Activated CD4-positive, alpha-beta T cell treated with anti-CD3 and anti-CD28 coated beads for 4 hours (primary cell): ENCODE data around the gene MYH7B.

Experiments
- DNase-seq, 2 donors: peaks; one replicate each; pipeline ENCODE4 v3.0.0-alpha.2; 2020

Gene MYH7B

GRCh38 chr20:34978092-34978744 is 22.6 kb downstream of the MYH7B start:
- no peak for DNase-seq

- no peak for DNase-seq
Observed at GRCh38 chr20:34979366-34980153, 23.9 kb downstream of the MYH7B start.

- no peak for DNase-seq
Observed at GRCh38 chr20:34980543-34981233, 25.0 kb downstream of the MYH7B start.

DNA sequence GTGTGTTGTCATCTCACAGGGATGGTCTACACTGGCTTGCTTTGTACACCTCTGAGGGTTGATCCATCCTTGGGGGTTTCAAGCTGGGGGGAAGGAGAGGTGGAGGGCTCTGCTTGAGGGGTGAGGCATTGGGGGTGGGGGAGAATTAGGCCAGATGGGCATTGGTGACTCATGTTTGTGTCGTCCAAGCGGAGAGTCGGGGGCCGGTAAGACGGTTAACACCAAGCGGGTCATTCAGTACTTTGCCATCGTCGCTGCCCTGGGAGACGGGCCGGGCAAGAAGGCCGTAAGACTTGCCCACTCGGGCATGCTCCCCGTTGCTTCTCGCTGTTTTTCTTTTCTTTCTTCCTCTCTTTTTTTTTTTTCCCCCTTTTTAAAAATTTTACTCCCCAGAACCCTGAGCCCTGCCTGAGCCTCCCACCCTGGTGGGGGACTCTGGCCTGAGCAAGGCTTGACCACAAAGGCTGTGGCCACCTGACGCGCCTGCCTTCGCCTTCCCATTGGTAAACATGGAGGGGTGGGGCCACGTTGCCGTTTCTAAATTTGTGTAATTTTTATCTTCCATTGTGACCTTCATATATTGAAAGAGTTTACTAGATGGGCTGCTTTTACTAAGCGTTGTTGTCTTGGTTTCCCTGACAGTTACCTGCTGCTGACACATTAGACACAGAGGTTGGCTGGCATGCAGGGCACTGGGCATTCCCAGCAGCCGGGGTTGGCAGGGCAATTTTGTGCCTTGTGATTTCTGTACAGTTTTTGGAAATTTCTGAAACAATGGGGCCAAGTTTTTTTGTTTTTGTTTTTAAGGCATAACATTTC is 26.8 kb downstream of the MYH7B start:
- DNase-seq: no peak

GRCh38 chr20:34983089-34983820 is 27.6 kb downstream of the MYH7B start:
- no peak for DNase-seq

DNA sequence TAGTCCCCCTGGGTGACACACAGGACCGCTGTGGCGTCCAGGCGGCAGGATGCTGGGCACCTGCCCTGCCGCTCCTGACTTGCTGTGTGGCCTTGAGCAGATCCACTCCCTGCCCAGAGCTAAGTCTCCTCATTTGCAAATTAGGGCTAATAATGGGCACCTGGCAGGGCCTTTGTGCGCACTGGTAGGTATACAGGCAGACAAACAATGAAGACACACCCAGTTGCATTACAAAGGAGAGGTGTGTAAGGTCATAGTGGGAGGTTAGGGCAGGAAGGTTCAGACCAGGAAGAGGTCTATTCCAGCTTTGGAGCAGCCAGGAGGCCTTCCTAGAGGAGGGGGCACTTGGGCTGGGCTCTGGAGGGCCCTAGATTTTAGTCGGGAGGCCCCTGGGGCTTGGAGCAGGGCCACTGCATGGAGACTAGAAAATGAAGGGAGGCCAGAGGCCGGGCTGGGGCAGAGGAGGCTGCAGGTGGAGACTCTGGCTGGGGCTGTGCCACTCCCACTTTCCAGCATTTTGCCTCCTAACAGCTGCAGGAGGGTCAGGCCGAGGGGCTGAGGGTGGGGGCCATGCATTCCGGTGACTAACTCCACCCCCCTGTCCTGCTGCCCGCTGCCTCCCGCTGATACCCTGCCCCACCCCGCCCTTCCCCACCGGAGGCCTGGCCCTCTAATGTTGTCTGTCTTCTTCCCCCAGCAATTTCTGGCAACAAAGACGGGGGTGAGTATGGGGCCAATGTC is 28.5 kb downstream of the MYH7B start:
- no peak for DNase-seq

- DNase-seq: no peak
Observed at GRCh38 chr20:34984756-34985261, 29.1 kb downstream of the MYH7B start.

DNA sequence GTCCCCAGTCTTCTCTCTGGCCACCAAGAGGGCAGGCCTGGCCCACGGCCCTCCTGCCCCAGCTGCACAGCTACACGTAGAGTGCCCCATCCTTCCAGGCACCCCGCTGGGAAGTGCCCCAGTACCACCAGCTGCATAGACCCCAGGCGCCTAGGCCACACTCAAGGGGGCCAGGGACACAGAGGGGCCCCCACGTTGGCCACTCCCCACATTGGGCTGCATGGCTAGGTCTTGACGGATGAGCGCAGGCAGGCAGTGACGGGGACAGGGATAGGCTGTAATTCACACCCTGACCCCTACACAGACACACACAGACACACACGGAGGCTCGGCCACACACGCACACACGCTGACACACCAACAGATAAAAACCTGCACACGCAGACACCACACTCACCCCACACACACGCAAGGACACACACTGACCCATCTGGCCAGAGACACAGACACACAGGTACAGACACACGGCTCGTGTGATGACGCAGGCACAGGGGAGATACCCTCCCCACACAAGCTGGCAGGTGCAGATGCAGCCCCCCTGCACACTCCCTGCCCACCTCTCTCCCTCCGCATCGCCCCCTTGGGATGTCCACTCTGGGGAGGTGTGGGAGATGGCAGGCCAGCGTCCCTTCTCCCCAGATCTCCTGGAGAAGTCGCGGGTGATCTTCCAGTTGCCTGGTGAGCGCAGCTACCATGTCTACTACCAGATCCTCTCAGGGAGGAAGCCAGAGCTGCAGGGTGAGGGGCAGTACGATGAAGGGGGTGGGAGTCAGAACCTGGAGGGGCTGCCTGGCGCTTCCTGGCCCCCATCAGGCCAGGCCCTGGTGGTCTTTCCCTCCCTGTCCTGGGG is 30.0 kb downstream of the MYH7B start:
- no peak for DNase-seq

DNA sequence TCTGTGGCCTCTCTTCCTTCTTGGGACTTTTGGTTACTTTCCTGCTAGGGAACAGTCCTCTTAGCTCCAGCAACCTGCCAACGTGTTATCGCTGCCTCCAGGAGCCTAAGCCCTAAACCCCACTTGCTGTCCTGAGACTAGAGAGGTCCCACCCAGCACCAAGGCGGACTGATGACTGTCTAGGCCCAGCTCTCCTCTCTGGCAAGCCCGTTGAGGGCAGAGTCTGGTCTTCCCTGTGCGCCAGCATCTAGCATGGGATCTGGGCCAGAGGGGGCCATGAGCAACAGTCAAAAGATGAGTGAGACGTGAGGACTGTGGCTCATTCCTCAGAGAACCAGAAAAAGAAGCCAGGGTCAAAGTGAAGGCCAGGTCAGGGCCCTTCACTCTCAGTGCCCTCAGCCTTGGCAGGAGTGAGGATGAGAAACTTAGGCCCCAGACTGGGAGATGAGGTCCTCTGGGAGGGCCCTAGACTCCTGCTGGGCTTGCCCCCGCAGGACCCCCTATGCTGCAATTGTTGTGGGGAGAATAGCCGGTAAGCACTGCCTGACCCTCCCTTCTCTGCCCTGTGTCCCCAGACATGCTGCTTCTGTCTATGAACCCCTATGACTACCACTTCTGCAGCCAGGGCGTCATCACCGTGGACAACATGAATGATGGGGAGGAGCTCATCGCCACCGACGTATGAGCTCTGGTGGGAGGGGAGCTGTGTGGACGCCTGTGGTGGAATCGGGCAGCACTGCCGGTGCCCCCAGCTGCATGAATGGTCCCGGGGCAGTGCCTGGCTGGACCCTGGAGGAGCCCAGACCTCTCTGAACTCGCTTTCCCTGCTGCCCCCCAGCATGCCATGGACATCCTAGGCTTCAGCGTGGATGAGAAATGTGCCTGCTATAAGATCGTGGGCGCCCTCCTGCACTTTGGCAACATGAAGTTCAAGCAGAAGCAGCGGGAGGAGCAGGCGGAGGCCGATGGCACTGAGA is 30.9 kb downstream of the MYH7B start:
- no peak for DNase-seq

GRCh38 chr20:34987288-34988190 is 31.9 kb downstream of the MYH7B start:
- no peak for DNase-seq

GRCh38 chr20:34988191-34988540 is 32.5 kb downstream of the MYH7B start:
- no peak for DNase-seq

DNA sequence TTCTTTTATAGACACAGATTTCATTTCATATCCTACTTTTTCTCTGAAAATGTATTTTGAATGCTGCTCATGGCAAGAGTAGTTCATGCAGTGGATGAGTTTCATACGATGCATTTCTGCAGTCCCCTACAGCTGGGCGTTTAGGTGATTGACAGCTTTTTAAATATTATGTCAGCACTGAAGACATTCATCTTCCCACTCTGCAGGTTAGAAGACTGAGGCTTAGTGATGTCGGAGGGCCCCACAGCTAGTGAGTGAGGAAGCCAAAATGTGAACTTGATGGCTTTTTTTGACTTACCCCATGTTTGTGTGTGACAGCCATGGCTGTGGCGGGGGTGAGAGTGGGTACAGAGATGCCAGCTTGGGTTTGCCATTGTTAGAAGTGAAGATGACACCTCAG is 33.5 kb downstream of the MYH7B start:
- no peak for DNase-seq

- no peak for DNase-seq
Observed at GRCh38 chr20:34989670-34990069, 34.0 kb downstream of the MYH7B start.

DNA sequence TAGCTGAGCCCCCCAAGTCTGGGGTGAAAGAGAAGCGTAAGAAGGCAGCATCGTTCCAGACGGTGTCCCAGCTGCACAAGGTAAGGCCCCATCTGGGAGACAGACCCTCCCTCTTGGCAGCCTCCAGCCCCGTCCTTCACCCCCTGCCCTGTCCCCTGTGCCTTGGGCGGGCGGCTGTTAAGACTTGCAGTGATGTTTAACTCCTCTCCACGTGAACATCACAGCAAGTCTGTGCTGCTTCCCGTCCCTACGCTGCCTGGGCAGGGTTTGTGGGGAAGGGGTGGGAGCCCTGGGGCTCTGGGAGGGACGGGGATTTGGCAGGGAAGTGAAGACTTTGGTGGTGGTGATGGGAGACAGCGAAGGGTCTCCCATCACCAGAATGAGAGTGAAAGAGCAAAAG is 34.6 kb downstream of the MYH7B start:
- no peak for DNase-seq

- no peak for DNase-seq
Observed at GRCh38 chr20:34990661-34991214, 35.1 kb downstream of the MYH7B start.

DNA sequence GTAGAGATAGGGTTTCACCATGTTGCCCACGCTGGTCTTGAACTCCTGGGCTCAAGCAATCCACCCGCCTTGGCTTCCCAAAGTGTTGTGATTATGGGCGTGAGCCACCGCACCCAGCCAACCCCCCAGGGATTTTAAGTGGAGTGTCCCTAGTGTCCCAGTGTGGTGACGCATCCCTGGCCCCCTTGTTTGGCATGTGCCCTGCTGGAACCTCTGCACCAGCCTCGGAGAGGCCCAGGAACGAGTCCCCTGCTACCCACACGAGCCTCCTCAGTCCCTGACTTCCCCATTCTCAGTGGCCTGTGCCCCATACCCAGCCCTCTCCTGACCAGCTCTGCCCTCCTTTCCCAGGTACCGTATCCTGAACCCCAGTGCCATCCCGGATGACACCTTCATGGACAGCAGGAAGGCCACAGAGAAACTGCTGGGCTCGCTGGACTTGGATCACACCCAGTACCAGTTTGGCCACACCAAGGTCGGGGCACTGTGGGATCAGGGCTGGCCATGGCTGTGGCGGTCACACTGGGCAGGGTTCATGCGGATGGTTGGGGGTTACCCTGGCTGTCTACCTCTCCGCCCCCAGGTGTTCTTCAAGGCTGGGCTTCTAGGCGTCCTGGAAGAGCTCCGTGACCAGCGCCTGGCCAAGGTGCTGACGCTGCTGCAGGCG is 37.2 kb downstream of the MYH7B start:
- DNase-seq: no peak

DNA sequence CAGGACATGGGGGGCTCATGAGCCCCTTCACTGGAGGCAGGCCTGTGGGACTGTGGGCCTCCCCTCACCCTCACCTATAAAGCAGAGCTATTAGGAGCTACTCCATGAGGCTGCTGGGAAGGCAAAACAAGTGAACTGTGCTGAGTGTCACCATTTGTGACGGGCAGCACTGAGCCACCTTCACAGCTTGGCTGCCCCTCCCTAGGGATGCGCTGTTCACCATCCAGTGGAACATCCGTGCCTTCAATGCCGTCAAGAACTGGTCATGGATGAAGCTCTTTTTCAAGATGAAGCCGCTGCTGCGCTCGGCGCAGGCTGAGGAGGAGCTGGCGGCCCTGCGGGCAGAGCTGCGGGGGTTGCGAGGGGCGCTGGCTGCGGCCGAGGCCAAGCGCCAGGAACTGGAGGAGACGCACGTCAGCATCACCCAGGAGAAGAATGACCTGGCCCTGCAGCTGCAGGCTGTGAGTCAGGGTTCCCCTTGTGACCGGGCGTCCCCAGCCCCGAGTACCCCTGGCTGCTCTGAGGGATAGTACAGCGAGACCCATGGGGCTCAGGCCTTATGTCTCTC is 38.4 kb downstream of the MYH7B start:
- no peak for DNase-seq
